HG02642 (cell line): Measurements from ENCODE around the gene BCL2L12.
"Not testable (repeated sequence)": the region's sequence is repeated elsewhere in the genome, so short reads cannot be mapped to it uniquely, and the experiment has no call there.

Source experiments
- ATAC-seq: cut with Tn5 transposase; IDR thresholded peaks from one replicate; pipeline ENCODE4 v1.9.1; 2021; ENCODE audit warnings: mild to moderate bottlenecking; ENCODE audit not compliant: unreplicated experiment, poor library complexity

Gene BCL2L12

GRCh38 chr19:49701271-49701786, 35.6 kb downstream of the BCL2L12 start:
- ATAC-seq: no peak

- no peak for ATAC-seq
Measured at GRCh38 chr19:49704888-49705642, 39.3 kb downstream of the BCL2L12 start.

DNA sequence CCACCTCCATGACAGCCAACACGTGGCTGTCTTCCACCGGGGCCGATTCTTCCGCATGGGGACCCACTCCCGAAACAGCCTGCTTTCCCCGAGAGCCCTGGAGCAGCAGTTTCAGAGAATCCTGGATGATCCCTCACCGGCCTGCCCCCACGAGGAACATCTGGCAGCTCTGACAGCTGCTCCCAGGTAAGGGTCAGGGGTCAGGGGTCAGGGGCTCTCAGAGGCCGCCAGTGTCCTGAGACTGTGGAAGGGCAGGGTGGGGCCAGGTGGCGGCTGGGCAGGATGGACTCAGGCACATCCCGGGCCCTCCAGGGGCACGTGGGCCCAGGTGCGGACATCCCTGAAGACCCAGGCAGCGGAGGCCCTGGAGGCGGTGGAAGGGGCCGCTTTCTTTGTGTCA, 40.2 kb downstream of the BCL2L12 start:
- no peak for ATAC-seq

DNA sequence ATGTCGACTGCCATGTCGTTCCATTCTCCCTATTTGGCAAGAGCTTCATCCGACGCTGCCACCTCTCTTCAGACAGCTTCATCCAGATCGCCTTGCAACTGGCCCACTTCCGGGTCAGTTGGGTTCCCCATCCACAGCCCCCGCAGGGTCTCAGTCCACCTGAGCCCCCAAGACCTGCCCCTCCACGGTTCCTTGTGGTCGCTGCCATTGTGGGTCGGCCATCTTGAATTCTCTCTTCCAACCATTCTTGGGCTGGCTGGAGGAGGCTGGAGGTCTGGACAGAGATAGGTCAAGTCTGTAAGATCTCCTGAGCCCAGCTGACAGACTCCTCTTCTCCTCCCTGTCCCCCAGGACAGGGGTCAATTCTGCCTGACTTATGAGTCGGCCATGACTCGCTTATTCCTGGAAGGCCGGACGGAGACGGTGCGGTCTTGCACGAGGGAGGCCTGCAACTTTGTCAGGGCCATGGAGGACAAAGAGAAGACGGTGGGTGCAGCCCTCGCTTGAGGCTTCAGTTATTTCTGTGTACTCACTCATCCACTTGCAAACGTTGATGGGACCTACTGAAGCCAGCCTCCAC, 44.7 kb downstream of the BCL2L12 start:
- ATAC-seq: no peak

- no peak for ATAC-seq
Measured at GRCh38 chr19:49712397-49712859, 46.7 kb downstream of the BCL2L12 start.

DNA sequence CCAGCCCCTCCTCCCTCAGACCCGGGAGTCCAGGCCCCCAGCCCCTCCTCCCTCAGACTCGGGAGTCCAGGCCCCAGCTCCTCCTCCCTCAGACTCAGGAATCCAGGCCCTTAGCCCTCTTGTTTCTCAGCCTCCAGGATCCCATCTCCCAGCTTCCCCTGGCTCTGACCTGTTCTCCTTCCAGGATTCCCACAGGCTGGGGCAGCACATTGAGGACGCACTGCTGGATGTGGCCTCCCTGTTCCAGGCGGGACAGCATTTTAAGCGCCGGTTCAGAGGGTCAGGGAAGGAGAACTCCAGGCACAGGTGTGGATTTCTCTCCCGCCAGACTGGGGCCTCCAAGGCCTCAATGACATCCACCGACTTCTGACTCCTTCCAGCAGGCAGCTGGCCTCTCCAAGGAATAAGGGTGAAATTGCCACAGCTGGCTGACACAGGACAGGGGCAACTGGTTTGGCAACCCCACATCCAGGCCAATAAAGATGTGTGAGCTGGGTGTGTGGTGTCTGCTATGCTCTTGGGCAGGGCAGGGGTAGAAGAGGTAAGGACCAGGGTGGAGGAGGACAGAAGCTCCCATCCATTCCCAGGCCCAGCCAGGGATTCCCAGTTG, 47.6 kb downstream of the BCL2L12 start:
- ATAC-seq: no peak

DNA sequence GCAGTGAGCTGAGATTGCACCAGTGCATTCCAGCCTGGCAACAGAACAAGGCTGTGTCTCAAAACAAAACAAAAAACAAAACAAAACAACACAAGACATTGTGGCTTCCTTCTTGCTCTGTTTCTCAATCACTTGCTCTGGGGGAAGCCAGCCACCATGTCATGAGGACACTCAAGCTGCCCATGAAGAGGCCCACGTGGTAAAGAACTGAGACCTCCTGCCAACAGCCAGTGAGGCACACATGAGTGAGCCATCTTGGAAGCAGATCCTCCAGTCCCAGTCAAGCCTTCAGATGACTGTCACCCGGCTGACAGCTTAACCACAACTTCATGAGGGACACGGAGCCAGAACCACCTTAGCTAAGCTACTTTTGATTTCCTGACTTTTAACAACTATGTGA, 50.4 kb downstream of the BCL2L12 start:
- no peak for ATAC-seq

DNA sequence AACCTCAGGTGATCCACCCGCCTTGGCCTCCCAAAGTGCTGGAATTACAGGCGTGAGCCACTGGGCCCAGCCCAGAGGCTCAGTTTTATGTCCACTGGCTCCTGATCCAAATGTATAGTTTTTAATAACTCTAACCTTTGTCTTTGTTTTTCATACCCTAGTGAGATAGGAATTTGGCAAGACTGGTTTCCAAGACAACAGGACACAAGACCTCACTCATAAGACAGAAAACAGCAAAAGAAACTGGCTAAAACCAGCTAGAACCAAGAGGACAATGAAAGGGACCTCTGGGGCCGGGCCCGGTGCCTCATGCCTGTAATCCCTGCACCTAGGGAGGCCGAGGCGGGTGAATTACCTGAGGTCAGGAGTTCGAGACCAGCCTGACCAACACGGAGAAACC, 52.8 kb downstream of the BCL2L12 start:
- no peak for ATAC-seq

- ATAC-seq: no peak
Measured at GRCh38 chr19:49718991-49719390, 53.3 kb downstream of the BCL2L12 start.

DNA sequence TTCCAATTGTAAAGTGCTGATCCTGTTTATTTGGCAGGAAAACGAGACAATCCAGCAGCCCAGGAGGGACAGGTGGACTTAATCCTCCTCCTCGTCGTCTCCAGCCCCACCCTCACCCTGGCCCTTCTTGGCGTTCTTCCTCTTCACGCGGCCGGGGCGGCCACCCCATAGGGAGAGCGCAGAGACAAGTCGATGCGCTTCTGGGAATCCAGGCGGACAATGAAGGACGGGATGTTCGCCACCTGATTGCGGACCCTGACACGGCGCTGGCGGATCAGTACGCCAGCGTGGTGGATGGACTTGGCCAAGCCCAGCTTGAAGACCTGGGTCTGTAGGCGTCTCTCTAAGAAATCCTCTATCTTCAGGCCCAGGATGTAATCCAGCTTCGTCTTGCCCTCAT, 53.7 kb downstream of the BCL2L12 start:
- ATAC-seq: not testable (repeated sequence)
